ENCODE measurements around the gene SPTBN5.
A peak's percentile ranks its signal among the peaks of the same experiment; 100 is the strongest.

Gene SPTBN5

DNA sequence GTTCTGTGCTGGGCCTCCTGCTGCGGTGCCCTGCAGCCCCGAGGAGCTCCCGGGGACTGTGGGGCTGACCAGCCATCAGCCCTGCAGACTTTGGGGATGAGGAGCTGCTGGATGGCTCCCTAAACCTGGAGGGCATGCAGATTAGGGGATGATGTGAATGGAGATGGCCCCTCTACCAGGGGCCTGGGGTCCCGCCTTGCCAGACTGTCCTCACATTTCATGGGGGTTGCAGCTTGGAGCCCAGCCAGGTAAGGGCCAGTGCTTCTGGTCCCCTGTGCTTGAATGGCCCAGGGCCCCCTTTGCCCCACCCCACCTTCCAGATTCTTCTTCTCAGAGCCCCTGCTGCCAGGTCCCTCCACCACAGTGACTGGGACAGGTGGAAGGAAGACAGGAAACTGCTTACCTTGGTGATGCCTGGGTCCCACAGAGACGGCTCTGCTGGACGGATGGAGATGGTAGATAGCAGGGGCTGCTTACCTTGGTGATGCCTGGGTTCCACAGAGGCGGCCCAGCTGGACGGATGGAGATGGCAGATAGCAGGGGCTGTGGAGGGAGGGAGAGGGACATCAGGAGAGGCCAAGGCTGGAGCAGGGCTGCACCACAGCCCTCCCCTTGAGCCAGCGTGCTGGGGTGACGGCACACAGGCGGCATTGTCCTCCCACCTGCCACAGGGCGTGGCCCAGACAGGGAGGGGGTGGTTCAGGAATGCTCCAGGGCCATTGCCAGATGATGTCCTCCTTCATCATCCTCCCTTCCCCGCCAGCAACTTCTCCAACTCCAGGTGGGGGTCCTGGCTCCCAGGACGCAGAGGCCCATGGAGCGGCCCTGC is at the start of gene SPTBN5:
Gene SPTBN5 (minus strand): TSS at position 632 of the 829 bp plus-strand sequence. CDS start 556 bp downstream, at position 76.
- Histone ChIP-seq H4K20me1 (no peaks in the 10 kb centered on the region), H3K36me3 (no peaks in the 10 kb centered on the region), H3K27me3 (no peaks in the 10 kb centered on the region), H3K4me1 (peaks cover 94% of the 10 kb centered on the region), H3K4me2 (peak within 1 kb of the TSS; percentile 87), H3K9me3 (no peaks in the 10 kb centered on the region), H3K27ac (peak within 1 kb of the TSS; percentile 84), H3K9ac (peak within 1 kb of the TSS; percentile 52), H3K4me3 (peak within 1 kb of the TSS; percentile 40)
- no peak for TF ChIP-seq Cebpa-rat (IDR thresholded peaks at IDR 0.05)

DNA sequence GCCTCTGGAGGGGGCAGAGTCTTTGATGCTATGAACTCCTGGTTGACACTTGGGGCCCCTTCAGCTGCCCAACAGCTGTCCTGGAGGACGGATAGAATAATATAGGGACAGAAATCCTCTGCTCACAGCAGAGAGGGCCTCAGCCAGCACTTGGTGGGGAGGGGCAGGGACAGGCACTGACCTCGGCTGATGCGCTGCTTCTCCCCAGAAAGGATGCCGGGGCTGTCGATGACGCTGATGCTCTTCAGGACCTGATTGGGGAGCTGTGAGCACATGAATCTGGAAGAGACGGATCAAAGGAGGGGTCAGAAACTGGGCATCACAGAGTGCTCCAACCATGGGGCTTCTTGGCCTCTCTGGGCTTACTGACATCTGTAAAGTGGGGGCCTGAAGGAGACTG is 49.0 kb upstream of the SPTBN5 start:
- Histone ChIP-seq H3K9me3 (no peaks in the 10 kb centered on the region), H3K4me1 (peaks cover 22% of the 10 kb centered on the region), H3K27me3 (no peaks in the 10 kb centered on the region), H3K36me3 (peaks cover 40% of the 10 kb centered on the region; the same call in 1 of the 2 replicates), H3K9ac (no peak overlapping the region), H3K4me2 (no peak overlapping the region), H4K20me1 (no peaks in the 10 kb centered on the region), H3K27ac (no peak overlapping the region), H3K4me3 (no peak overlapping the region)
- TF ChIP-seq Cebpa-rat (IDR thresholded peaks at IDR 0.05): no peak

- H3K36me3 ChIP-seq: peaks cover 40% of the 10 kb centered on the region; the same call in 1 of the 2 replicates
- no peak overlapping the region for H3K4me3 ChIP-seq
- peaks cover 22% of the 10 kb centered on the region for H3K4me1 ChIP-seq
- H4K20me1 ChIP-seq: no peaks in the 10 kb centered on the region
- no peak overlapping the region for H3K9ac ChIP-seq
- no peak overlapping the region for H3K4me2 ChIP-seq
- H3K27ac ChIP-seq: no peak overlapping the region
- no peak for TF ChIP-seq Cebpa-rat (IDR thresholded peaks at IDR 0.05)
- H3K9me3 ChIP-seq: no peaks in the 10 kb centered on the region
- no peaks in the 10 kb centered on the region for H3K27me3 ChIP-seq
Measured at GRCh38 chr15:41941644-41942415, 48.0 kb upstream of the SPTBN5 start.

DNA sequence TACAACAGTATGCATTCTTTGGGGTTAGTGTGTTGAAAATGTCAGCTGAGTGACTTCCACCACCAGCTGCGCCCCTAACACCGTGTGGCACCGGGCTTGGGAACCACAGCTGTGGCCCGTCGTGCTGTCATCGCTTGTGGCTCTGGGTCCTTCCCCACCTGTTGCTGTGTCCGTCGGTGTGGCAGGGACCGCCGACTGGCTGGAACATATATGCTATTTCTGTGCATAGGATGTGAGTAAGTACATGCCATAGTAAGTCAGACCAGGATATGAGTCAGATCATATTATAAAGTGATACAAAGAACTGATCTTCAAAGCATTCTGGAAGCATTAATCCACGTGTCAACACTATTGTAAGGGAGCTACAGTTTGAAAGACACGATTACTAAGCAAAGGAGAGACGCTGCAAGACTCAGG is 46.6 kb upstream of the SPTBN5 start:
- H3K4me1 ChIP-seq: peaks cover 35% of the 10 kb centered on the region
- H4K20me1 ChIP-seq: no peaks in the 10 kb centered on the region
- peaks cover 32% of the 10 kb centered on the region; the same call in 1 of the 2 replicates for H3K36me3 ChIP-seq
- H3K9ac ChIP-seq: no peak overlapping the region
- no peaks in the 10 kb centered on the region for H3K27me3 ChIP-seq
- H3K4me3 ChIP-seq: no peak overlapping the region
- no peaks in the 10 kb centered on the region for H3K9me3 ChIP-seq
- no peak overlapping the region for H3K27ac ChIP-seq
- no peak overlapping the region for H3K4me2 ChIP-seq
- TF ChIP-seq Cebpa-rat (IDR thresholded peaks at IDR 0.05): no peak

- Histone ChIP-seq H3K4me1 (peaks cover 40% of the 10 kb centered on the region), H3K27ac (no peak overlapping the region), H3K4me2 (no peak overlapping the region), H3K9me3 (no peaks in the 10 kb centered on the region), H4K20me1 (no peaks in the 10 kb centered on the region), H3K36me3 (peaks cover 27% of the 10 kb centered on the region; the same call in 1 of the 2 replicates), H3K27me3 (no peaks in the 10 kb centered on the region), H3K9ac (no peak overlapping the region), H3K4me3 (no peak overlapping the region)
- TF ChIP-seq Cebpa-rat (IDR thresholded peaks at IDR 0.05): no peak
Measured at GRCh38 chr15:41939986-41940385, 46.1 kb upstream of the SPTBN5 start.

DNA sequence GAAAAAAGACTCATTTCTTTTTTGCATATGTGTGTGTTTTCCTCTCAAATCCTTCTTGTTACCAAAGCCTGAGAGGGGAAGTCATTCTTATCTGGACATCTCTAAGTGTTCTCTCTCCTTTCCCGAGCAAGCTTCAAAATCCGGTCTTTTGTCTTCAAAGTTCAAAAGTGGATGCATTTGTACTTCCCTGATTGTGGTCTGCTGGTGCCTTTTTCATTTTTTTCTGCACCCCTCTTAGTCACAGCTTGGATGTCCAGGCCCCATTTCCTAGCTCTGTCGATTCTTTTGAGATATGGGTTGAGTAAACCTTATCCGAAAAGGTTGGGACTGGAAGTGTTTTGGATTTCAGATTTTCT is 43.7 kb upstream of the SPTBN5 start:
- Histone ChIP-seq H3K4me1 (peaks cover 64% of the 10 kb centered on the region), H3K36me3 (peaks cover 20% of the 10 kb centered on the region; the same call in 1 of the 2 replicates), H3K4me3 (no peak overlapping the region), H3K27ac (peak overlapping the region; percentile 43), H4K20me1 (no peaks in the 10 kb centered on the region), H3K9ac (no peak overlapping the region), H3K27me3 (no peaks in the 10 kb centered on the region), H3K9me3 (no peaks in the 10 kb centered on the region), H3K4me2 (peak overlapping the region; percentile 60)
- TF ChIP-seq Cebpa-rat (IDR thresholded peaks at IDR 0.05): no peak

DNA sequence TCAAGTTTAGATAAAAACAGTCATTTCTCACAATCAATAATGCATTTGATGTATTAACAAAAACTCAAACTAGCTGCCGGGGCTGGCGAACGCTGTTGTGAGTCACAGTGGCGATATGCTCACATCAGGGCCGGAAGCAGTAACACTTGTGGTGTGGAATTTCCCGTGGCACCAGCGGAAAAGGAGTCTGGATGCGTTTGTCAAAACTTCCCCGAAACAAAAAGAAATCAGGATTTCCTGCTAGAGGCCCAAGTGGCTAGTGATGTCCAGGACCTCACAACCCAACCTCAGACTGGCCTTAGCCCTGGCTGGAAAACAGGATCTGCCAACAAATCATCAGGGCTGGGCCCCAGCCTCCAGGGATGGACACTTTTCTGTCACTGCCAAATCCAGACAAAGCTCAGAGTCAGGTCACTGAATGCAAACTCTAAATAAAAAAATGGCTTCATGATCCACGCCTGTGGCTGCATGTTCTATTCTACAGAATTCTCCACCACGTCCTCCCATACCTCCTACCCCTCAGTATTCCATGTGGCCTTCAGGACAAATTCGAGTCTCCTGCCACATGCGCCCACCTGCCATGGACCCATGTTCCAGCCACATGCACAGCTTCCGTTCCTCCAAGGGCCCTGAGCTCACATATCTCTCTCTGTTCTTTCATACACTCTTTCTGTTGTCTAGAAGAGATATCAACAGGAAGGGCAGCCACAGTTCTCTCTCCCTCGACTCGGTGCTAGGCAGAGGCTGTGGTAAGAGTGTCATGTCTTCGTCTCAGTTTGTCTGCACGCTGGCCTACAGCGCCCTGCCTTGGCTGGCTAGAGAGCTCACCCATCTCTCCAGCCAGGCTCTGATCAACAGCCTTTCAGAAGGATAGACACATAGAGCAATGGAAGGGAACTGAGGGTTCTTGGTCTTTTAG is 43.1 kb upstream of the SPTBN5 start:
- no peak for TF ChIP-seq Cebpa-rat (IDR thresholded peaks at IDR 0.05)
- peak overlapping the region; percentile 43 for H3K27ac ChIP-seq
- no peaks in the 10 kb centered on the region for H3K27me3 ChIP-seq
- H3K4me2 ChIP-seq: peak overlapping the region; percentile 60
- H4K20me1 ChIP-seq: no peaks in the 10 kb centered on the region
- H3K4me1 ChIP-seq: peaks cover 71% of the 10 kb centered on the region
- H3K9me3 ChIP-seq: no peaks in the 10 kb centered on the region
- no peak overlapping the region for H3K9ac ChIP-seq
- peaks cover 16% of the 10 kb centered on the region; the same call in 1 of the 2 replicates for H3K36me3 ChIP-seq
- H3K4me3 ChIP-seq: no peak overlapping the region

DNA sequence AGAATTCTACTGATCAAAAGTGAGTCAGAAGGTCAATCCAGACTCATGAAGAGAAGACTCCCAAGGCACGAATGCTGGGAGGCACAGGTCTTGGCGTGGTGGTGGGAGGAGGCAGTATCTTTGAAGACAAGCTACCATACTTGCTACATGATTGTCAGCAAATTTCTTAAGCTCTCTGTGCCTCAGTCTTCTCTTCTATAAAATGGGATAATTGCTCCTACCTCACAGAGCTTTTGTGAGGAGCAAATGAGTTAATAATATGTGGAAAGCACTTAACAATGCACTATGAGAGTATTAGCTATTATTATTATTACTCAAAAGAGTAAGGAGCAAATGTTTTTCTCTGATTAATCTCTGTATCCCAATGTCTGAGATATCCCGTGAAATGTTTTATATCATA is 42.3 kb upstream of the SPTBN5 start:
- Histone ChIP-seq H3K27ac (peak overlapping the region; percentile 74; the same call in 1 of the 2 replicates), H3K9ac (no peak overlapping the region), H3K4me2 (peak overlapping the region; percentile 82), H3K4me1 (peaks cover 74% of the 10 kb centered on the region), H3K9me3 (no peaks in the 10 kb centered on the region), H3K27me3 (no peaks in the 10 kb centered on the region), H3K36me3 (peaks cover 11% of the 10 kb centered on the region; the same call in 1 of the 2 replicates), H3K4me3 (no peak overlapping the region), H4K20me1 (no peaks in the 10 kb centered on the region)
- no peak for TF ChIP-seq Cebpa-rat (IDR thresholded peaks at IDR 0.05)

GRCh38 chr15:41935566-41936020 is 41.7 kb upstream of the SPTBN5 start:
- Histone ChIP-seq H3K36me3 (peaks cover 9% of the 10 kb centered on the region; the same call in 1 of the 2 replicates), H4K20me1 (no peaks in the 10 kb centered on the region), H3K9ac (no peak overlapping the region), H3K27me3 (no peaks in the 10 kb centered on the region), H3K4me3 (no peak overlapping the region), H3K27ac (peak overlapping the region; percentile 74), H3K9me3 (no peaks in the 10 kb centered on the region), H3K4me2 (peak overlapping the region; percentile 82), H3K4me1 (peaks cover 78% of the 10 kb centered on the region)
- no peak for TF ChIP-seq Cebpa-rat (IDR thresholded peaks at IDR 0.05)
